GM21515 (cell line): ENCODE measurements around the gene OSBPL10.
"Not testable (repeated sequence)": the region's sequence is repeated elsewhere in the genome, so short reads cannot be mapped to it uniquely, and the experiment has no call there.

ENCODE experiments used
- ATAC-seq: cut with Tn5 transposase; IDR thresholded peaks from one replicate; pipeline ENCODE4 v1.9.1; 2021; ENCODE audit not compliant: unreplicated experiment

Gene OSBPL10, protein sequence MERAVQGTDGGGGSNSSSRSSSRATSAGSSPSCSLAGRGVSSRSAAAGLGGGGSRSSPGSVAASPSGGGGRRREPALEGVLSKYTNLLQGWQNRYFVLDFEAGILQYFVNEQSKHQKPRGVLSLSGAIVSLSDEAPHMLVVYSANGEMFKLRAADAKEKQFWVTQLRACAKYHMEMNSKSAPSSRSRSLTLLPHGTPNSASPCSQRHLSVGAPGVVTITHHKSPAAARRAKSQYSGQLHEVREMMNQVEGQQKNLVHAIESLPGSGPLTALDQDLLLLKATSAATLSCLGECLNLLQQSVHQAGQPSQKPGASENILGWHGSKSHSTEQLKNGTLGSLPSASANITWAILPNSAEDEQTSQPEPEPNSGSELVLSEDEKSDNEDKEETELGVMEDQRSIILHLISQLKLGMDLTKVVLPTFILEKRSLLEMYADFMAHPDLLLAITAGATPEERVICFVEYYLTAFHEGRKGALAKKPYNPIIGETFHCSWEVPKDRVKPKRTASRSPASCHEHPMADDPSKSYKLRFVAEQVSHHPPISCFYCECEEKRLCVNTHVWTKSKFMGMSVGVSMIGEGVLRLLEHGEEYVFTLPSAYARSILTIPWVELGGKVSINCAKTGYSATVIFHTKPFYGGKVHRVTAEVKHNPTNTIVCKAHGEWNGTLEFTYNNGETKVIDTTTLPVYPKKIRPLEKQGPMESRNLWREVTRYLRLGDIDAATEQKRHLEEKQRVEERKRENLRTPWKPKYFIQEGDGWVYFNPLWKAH

DNA sequence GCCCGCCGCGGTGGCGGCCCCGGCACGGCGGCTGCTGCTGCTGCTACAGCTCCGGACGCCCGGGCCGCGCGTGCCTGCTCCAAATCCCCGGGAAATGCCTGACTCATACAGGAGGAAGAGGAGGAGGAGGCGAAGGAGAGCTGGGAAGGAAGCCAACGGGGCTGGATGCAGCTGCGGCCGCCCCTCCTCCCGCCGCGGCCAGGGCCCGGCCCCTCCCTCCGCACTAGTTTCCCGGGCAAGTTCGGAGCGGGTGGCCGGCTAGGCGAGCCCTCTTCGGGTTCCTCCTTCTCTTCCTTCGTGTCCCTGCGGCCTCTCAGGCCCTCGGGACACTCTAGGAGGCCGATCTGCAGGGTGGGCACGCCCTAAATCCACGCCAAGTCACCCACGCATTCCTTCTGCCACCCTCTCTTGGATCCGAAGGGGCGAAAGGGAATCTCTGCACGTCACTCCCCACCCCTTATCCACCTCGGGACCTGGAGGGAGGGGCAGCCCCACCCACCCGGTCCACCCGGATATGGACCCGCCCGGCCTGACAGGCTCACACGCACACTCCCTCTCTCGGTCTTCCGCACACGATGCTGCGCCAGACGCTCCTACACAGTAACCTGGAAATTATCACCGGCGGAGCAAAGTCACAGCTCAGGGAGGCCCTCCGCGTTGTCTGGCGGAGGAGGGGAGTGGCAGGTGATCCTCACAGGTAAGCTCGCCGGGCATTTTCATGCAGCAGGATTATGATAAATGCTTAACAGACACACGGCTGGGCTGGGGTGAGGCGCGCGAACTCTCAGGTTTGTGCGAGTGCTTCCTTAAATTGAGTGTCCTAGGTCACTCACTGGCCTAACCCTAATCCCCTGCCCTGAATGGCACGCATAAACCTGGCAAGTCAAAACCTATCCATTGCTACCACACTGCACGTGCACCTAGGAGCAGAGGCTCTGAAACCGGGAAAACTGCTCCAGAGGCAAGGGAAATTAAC, at the start of gene OSBPL10, which contains the start of gene ZNF860:
OSBPL10 (minus strand) TSS at position 57 of the 976 bp plus-strand sequence. CDS start 83 bp downstream, outside the sequence.
ZNF860 (plus strand) TSS at position 545 of the 976 bp plus-strand sequence. CDS start 7,330 bp downstream, outside the sequence.
- ATAC-seq, result peak; percentile 34

GRCh38 chr3:32026593-32026992, 45.5 kb upstream of the OSBPL10 start:
- ATAC-seq, result no peak

GRCh38 chr3:32022947-32023346, 41.9 kb upstream of the OSBPL10 start:
- ATAC-seq, result no peak

GRCh38 chr3:32021748-32022147, 40.7 kb upstream of the OSBPL10 start:
- no peak for ATAC-seq

DNA sequence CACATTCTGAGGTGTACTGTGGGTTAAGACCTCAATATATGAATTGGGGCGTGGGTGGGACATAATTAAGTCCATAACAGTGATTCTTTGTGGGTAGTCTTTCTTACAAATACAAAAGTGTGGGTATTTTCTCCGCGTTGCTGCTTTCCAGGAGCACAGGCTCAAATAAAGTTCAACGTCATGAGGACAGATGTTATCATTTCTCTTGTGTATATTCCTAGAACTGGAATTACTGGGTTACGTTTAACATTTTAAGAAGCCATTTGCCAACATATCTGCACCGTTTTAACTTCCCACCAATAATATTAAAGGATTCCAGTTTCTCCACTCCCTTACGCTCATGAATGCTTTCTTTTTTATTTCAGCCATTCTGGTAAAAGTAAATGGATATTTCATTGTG, 40.1 kb upstream of the OSBPL10 start:
- no peak for ATAC-seq

- ATAC-seq, result no peak
These were observed 37.9 kb upstream of the OSBPL10 start for GRCh38 chr3:32018757-32019564.

GRCh38 chr3:32017286-32017685, 36.2 kb upstream of the OSBPL10 start:
- no peak for ATAC-seq

GRCh38 chr3:32015638-32016037, 34.6 kb upstream of the OSBPL10 start:
- ATAC-seq, result not testable (repeated sequence)

DNA sequence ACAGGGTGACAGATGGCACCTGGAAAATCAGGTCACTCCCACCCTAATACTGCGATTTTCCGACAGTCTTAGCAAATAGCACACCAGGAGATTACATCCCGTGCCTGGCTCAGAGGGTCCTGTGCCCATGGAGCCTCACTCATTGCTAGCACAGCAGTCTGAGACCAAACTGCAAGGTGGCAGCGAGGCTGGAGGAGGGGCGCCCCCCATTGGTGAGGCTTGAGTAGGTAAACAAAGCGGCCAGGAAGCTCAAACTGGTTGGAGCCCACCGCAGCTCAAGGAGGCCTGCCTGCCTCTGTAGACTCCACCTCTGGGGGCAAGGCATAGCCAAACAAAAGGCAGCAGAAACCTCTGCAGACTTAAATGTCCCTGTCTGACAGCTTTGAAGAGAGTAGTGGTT, 29.6 kb upstream of the OSBPL10 start:
- not testable (repeated sequence) for ATAC-seq

DNA sequence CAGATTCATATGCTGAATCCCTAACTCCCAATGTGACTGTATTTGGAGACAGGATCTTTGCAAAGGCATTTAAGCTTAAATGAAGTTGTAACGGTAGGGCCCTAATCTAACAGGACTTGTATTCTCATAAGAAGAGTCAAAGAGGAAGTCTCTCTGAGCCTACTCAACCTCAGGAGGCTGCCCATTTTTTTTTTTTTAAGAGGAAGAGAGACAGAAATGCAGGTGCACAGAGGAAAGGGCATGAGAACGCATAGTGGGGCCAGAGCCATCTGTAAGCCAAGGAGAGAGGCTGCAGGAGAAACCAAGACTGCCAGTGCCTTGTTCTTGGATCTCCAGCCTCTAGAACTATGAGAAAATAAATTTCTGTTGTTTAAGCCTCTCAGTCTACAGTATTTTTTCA, 28.9 kb upstream of the OSBPL10 start:
- peak; percentile 52 for ATAC-seq

DNA sequence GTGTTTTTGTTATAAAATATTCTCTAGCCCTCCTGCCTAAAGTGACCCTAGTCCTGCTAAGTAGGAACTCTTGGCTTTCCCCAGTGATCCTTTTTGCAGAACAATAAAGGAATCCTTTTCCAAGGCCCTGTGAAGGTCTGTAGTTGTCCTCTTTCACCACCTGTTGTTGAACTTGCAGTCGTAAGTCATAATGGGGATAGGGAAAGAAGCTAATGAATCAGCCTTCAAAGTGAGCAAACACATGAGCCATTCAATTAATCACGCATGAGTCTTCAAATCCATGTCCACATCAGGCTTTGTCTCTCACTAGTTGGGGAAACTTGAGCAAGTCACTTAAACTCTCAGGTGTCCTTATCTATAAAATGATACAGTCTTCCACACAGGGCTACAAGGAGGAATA, 28.0 kb upstream of the OSBPL10 start:
- no peak for ATAC-seq

DNA sequence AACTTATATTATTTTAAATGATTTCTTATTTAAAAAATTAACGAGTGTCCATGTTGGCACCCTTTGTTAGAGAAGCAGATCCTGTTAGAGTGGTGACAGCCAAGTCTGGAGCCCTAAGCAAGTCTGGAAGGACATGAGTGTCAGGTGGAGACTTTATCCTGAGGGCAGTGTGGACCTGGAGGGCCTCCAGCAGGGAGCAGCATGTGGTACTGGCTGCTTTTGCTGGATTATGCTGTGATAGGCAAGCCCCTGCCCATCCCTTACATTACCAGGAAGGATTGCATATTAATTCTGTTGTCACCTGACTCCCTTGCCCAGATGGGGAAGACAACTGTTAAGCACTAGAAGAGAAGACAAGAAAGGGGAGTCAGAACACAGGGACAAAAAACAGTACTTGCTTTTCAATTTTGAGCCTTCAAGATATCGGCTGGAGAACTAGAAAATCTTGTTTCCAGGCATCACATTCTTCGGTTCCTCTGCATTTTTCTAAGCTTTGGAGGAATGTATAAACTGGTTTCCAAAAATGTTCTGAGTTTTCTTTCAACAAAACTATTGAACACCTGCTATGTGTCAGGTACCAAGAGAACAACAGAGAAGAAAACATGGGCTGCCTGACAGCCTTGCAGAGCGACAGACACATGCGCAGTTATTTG, 23.2 kb upstream of the OSBPL10 start:
- ATAC-seq, result no peak

- ATAC-seq, result no peak
These were observed 22.3 kb upstream of the OSBPL10 start for GRCh38 chr3:32003380-32003779.

DNA sequence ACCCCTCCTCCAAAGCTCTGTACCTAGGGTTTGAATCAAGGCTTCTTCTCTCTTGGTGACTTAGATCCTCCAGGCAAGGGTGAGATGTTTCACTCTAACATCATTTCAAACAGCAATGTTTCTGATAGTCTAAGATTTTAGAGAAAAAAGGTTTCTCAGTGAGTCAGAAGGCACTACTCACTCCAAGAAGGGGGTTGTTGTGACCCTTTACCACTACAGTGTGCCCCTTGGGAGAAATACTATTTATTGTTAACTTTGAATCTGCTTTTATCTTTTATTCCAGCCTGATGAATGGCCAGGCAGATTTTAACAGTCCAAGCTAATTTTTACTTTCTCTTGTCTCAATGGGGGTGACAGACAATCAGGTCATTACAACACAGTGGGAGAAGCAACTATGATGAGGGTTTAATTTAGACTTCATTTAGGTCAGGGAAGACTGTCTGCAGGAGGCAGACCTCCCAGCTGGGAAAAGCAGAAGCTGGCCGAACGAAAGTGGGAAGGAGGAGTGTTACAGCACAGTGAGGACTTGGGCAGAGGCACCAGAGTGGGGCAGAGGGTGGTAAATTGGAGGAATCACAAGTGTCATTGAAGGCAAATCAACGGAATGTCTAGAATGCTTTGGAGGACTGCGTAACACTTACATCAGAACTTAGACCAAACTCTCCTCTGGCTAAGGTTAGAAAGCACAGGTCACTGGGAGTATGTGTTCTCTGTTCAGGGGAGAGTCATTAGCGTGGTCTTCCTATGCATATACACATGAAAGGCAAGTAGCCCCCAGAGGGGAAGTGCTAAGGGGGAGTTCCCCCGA, 21.7 kb upstream of the OSBPL10 start:
- ATAC-seq, result no peak

DNA sequence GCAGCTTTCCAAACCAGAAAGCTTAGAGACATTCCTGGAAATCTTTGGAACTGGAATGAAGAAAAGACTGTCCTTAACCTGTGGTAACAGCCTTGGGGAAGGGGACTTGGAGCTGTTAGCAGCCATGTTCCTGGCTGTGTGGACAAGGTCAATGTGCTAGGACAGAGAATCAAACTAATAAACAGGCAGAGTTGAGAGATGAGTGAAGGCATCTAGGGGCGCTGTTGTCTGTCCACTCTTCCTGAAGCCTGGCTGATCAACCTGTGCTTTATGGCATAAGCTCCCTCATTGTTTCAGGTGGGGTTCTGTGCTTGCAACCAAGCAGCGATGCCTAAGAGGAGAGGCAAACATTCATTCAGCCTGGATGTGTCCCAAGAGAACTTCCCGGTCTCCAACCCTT, 19.8 kb upstream of the OSBPL10 start:
- ATAC-seq, result no peak

- ATAC-seq, result peak; percentile 40
These were observed 18.9 kb upstream of the OSBPL10 start for GRCh38 chr3:31999907-32000439.

GRCh38 chr3:31997500-31997899, 16.4 kb upstream of the OSBPL10 start:
- ATAC-seq, result no peak

DNA sequence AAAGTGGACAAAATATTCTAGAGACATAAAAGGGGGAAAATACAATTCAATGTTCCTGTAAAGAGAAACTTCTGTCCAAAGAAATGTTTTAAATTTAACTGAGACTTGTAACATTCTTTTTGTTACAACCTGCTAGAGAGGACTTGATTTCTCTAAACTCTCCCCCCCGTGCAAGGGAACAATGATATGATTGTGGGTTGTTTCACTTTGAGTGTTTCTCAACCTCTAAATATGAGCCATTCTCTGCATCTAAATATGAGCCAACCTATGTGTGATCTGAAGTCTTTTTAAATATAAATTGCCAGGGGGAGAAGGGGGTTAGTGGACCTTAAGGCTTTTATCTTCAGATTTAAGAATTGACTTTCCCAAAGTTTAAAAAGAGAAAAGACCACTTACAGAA, 15.1 kb upstream of the OSBPL10 start:
- ATAC-seq, result peak; percentile 53
